Measurements from ENCODE around the gene POLR2L.
A peak's percentile ranks its signal among the peaks of the same experiment; 100 is the strongest.

POLR2L gene

GRCh38 chr11:849104-849824 lies 6.9 kb upstream of the POLR2L start:
- Histone ChIP-seq H3K9me3 (ENCODE audit: severe bottlenecking) (no peaks in the 10 kb centered on the region), H3K27me3 (ENCODE audit: insufficient read depth, poor library complexity, severe bottlenecking) (no peaks in the 10 kb centered on the region), H3K27ac (ENCODE audit: poor library complexity, severe bottlenecking) (no peak overlapping the region), H3K4me3 (ENCODE audit: severe bottlenecking) (no peak overlapping the region), H3K4me1 (ENCODE audit: insufficient read depth, poor library complexity, severe bottlenecking) (peaks cover 19% of the 10 kb centered on the region), H3K36me3 (ENCODE audit: low read depth) (peaks cover 9% of the 10 kb centered on the region)
- ATAC-seq (ENCODE audit: low read depth) (no peak), DNase-seq (ENCODE audit: low spot score) (no peak)
- no peak for TF ChIP-seq CTCF (IDR thresholded peaks at IDR 0.05; ENCODE audit: poor library complexity, severe bottlenecking)

- H3K27me3 ChIP-seq (ENCODE audit: insufficient read depth, poor library complexity, severe bottlenecking): no peaks in the 10 kb centered on the region
- TF ChIP-seq CTCF (IDR thresholded peaks at IDR 0.05; ENCODE audit: poor library complexity, severe bottlenecking): peak; percentile 66
- no peak overlapping the region for H3K27ac ChIP-seq (ENCODE audit: poor library complexity, severe bottlenecking)
- H3K4me1 ChIP-seq (ENCODE audit: insufficient read depth, poor library complexity, severe bottlenecking): peaks cover 19% of the 10 kb centered on the region
- H3K4me3 ChIP-seq (ENCODE audit: severe bottlenecking): no peak overlapping the region
- DNase-seq (ENCODE audit: low spot score): no peak
- no peaks in the 10 kb centered on the region for H3K9me3 ChIP-seq (ENCODE audit: severe bottlenecking)
- H3K36me3 ChIP-seq (ENCODE audit: low read depth): peaks cover 9% of the 10 kb centered on the region
- ATAC-seq (ENCODE audit: low read depth): no peak
These were observed 6.1 kb upstream of the POLR2L start for GRCh38 chr11:848380-848931.

- Histone ChIP-seq H3K36me3 (ENCODE audit: low read depth) (peaks cover 9% of the 10 kb centered on the region), H3K9me3 (ENCODE audit: severe bottlenecking) (no peaks in the 10 kb centered on the region), H3K27me3 (ENCODE audit: insufficient read depth, poor library complexity, severe bottlenecking) (no peaks in the 10 kb centered on the region), H3K4me1 (ENCODE audit: insufficient read depth, poor library complexity, severe bottlenecking) (peaks cover 19% of the 10 kb centered on the region), H3K4me3 (ENCODE audit: severe bottlenecking) (no peak overlapping the region), H3K27ac (ENCODE audit: poor library complexity, severe bottlenecking) (no peak overlapping the region)
- no peak for TF ChIP-seq CTCF (IDR thresholded peaks at IDR 0.05; ENCODE audit: poor library complexity, severe bottlenecking)
- no peak for ATAC-seq (ENCODE audit: low read depth)
- no peak for DNase-seq (ENCODE audit: low spot score)
These were observed 5.5 kb upstream of the POLR2L start for GRCh38 chr11:847876-848275.

GRCh38 chr11:846496-847098 lies 4.3 kb upstream of the POLR2L start:
- Histone ChIP-seq H3K9me3 (ENCODE audit: severe bottlenecking) (no peaks in the 10 kb centered on the region), H3K27ac (ENCODE audit: poor library complexity, severe bottlenecking) (peak overlapping the region; percentile 97), H3K4me3 (ENCODE audit: severe bottlenecking) (no peak overlapping the region), H3K36me3 (ENCODE audit: low read depth) (peaks cover 9% of the 10 kb centered on the region), H3K4me1 (ENCODE audit: insufficient read depth, poor library complexity, severe bottlenecking) (peaks cover 19% of the 10 kb centered on the region), H3K27me3 (ENCODE audit: insufficient read depth, poor library complexity, severe bottlenecking) (no peaks in the 10 kb centered on the region)
- ATAC-seq (ENCODE audit: low read depth) (no peak), DNase-seq (ENCODE audit: low spot score) (no peak)
- no peak for TF ChIP-seq CTCF (IDR thresholded peaks at IDR 0.05; ENCODE audit: poor library complexity, severe bottlenecking)
